Loucy (cell line): ENCODE data around the gene YIF1B.

ENCODE experiments used
- H2AFZ ChIP-seq: fragments of 200-600 bp; sonication (generic); 2 replicates; pipeline ENCODE4 v1.6.0; 2016; ENCODE audit warnings: antibody characterized with exemption, mild to moderate bottlenecking, low read length, moderate library complexity
- H3F3A ChIP-seq: fragments of 200-600 bp; 2 replicates; pipeline ENCODE4 v1.6.0; 2016; ENCODE audit warnings: antibody characterized with exemption, low read depth, mild to moderate bottlenecking
- H3K27me3 ChIP-seq: fragments of 200-600 bp; sonication (generic); 2 replicates; pipeline ENCODE4 v1.6.1; 2014; ENCODE audit warnings: low read length, mild to moderate bottlenecking; ENCODE audit not compliant: insufficient read depth, poor library complexity, severe bottlenecking
- H3K36me3 ChIP-seq: fragments of 200-600 bp; sonication (generic); 2 replicates; pipeline ENCODE4 v1.6.1; 2016; ENCODE audit warnings: low read length; ENCODE audit not compliant: insufficient read depth
- H3K4me1 ChIP-seq: fragments of 200-600 bp; sonication (generic); 2 replicates; pipeline ENCODE4 v1.5.1; 2014; ENCODE audit warnings: low read length, mild to moderate bottlenecking; ENCODE audit not compliant: insufficient read depth, poor library complexity, severe bottlenecking
- H3K4me2 ChIP-seq: fragments of 200-600 bp; sonication (generic); 2 replicates; pipeline ENCODE4 v1.6.0; 2014; ENCODE audit warnings: antibody characterized with exemption, low read length, low read depth, mild to moderate bottlenecking; ENCODE audit not compliant: poor library complexity, severe bottlenecking
- H3K4me3 ChIP-seq: fragments of 200-600 bp; sonication (generic); 2 replicates; pipeline ENCODE4 v1.5.1; 2014; ENCODE audit warnings: low read length, mild to moderate bottlenecking, mixed read lengths; ENCODE audit not compliant: poor library complexity, severe bottlenecking
- H3K79me2 ChIP-seq: fragments of 200-600 bp; sonication (generic); 2 replicates; pipeline ENCODE4 v1.6.1; 2014; ENCODE audit warnings: low read length; ENCODE audit not compliant: insufficient read depth
- H3K9ac ChIP-seq: fragments of 200-600 bp; sonication (generic); 2 replicates; pipeline ENCODE4 v1.6.0; 2014; ENCODE audit warnings: mild to moderate bottlenecking, low read depth, low read length, moderate library complexity; ENCODE audit not compliant: poor library complexity, severe bottlenecking
- H3K9me2 ChIP-seq: fragments of 200-600 bp; sonication (generic); replicated peaks from 2 replicates; pipeline ENCODE4 v1.6.1; 2016; ENCODE audit warnings: low read depth, low read length, mixed read lengths
- H3K9me3 ChIP-seq: fragments of 200-600 bp; sonication (generic); 2 replicates; pipeline ENCODE4 v1.6.1; 2014; ENCODE audit warnings: mild to moderate bottlenecking, antibody characterized with exemption, low read length, low read depth; ENCODE audit not compliant: insufficient read depth
- H4K20me1 ChIP-seq: fragments of 200-600 bp; sonication (generic); 2 replicates; pipeline ENCODE4 v1.6.0; 2014; ENCODE audit warnings: antibody characterized with exemption, low read length, mild to moderate bottlenecking; ENCODE audit not compliant: insufficient read depth, poor library complexity, severe bottlenecking
- EZH2phosphoT487 ChIP-seq: fragments of 200-600 bp; IDR thresholded peaks from 2 replicates; pipeline ENCODE4 v1.6.1; 2018; ENCODE audit warnings: antibody characterized with exemption, mild to moderate bottlenecking, moderate library complexity, borderline replicate concordance
- TF ChIP-seq, protein P1 (sequence below): fragments of 200-600 bp; sonication (generic); conservative IDR thresholded peaks from 2 replicates; pipeline ENCODE4 v1.5.1; 2014; ENCODE audit warnings: mild to moderate bottlenecking, antibody characterized with exemption, low read length

YIF1B gene

DNA sequence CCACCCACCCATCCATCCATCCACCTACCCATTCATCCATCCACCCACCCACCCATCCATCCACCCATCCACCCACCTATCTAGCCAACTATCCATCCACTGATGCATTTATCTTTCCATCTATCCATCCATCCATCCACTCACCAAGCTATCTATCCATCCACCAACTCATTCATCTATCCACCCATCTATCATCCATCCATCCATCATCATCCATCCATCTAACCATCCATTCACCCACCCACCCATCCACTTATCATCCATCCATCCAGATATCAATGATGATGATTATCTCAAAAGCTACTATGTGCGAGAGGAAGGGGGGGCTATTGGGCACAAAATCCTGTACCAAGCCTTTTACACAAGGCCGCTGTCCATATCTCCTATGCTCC, 5.5 kb downstream of the YIF1B start:
- TF ChIP-seq EZH2phosphoT487 = no peak
- TF ChIP-seq, protein P1, sequence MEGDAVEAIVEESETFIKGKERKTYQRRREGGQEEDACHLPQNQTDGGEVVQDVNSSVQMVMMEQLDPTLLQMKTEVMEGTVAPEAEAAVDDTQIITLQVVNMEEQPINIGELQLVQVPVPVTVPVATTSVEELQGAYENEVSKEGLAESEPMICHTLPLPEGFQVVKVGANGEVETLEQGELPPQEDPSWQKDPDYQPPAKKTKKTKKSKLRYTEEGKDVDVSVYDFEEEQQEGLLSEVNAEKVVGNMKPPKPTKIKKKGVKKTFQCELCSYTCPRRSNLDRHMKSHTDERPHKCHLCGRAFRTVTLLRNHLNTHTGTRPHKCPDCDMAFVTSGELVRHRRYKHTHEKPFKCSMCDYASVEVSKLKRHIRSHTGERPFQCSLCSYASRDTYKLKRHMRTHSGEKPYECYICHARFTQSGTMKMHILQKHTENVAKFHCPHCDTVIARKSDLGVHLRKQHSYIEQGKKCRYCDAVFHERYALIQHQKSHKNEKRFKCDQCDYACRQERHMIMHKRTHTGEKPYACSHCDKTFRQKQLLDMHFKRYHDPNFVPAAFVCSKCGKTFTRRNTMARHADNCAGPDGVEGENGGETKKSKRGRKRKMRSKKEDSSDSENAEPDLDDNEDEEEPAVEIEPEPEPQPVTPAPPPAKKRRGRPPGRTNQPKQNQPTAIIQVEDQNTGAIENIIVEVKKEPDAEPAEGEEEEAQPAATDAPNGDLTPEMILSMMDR = no peak
- Histone ChIP-seq H3K4me3 (no peak overlapping the region), H4K20me1 (peaks cover 5% of the 10 kb centered on the region), H3K9me2 (no peaks in the 10 kb centered on the region), H3K4me2 (no peak overlapping the region), H3K9ac (no peak overlapping the region), H3K36me3 (peaks cover 19% of the 10 kb centered on the region; the same call in 1 of the 2 replicates), H3K4me1 (peaks cover 5% of the 10 kb centered on the region), H2AFZ (no peak overlapping the region), H3K9me3 (no peaks in the 10 kb centered on the region), H3F3A (no peaks in the 10 kb centered on the region), H3K79me2 (peaks cover 34% of the 10 kb centered on the region), H3K27me3 (no peaks in the 10 kb centered on the region)

DNA sequence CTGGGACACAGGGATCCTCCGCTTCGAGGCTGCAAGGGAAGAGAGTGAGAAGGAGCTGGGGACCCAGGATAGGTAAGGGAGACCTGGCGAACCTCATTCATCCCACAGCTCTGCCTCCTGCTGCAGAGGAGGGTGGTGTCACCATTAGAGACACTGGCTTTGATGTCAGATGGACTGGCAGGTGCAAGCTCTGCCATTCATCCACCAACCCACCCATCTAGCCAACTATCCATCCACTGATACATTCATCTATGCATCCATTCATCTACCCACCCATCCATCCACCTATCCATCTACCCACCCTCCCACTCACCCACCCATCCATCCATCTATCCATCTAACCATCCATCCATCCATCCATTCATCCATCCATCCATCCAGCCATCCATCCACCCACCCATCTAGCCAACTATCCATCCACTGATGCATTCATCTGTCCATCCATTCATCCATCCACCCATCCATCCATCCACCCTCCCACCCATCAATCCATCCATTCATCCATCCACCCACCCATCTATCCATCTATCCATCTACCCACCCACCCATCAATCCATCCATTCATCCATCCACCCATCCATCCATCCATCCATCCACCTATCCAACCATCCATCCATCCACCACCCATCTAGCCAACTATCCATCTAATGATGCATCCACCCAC, 6.0 kb downstream of the YIF1B start:
- TF ChIP-seq, protein P1 = no peak
- Histone ChIP-seq H3K4me1 (peaks cover 5% of the 10 kb centered on the region), H2AFZ (no peak overlapping the region), H3F3A (no peaks in the 10 kb centered on the region), H4K20me1 (peaks cover 5% of the 10 kb centered on the region), H3K4me3 (no peak overlapping the region), H3K9me2 (no peaks in the 10 kb centered on the region), H3K27me3 (no peaks in the 10 kb centered on the region), H3K79me2 (peaks cover 29% of the 10 kb centered on the region), H3K4me2 (no peak overlapping the region), H3K9me3 (no peaks in the 10 kb centered on the region), H3K9ac (no peak overlapping the region), H3K36me3 (peaks cover 19% of the 10 kb centered on the region; the same call in 1 of the 2 replicates)

DNA sequence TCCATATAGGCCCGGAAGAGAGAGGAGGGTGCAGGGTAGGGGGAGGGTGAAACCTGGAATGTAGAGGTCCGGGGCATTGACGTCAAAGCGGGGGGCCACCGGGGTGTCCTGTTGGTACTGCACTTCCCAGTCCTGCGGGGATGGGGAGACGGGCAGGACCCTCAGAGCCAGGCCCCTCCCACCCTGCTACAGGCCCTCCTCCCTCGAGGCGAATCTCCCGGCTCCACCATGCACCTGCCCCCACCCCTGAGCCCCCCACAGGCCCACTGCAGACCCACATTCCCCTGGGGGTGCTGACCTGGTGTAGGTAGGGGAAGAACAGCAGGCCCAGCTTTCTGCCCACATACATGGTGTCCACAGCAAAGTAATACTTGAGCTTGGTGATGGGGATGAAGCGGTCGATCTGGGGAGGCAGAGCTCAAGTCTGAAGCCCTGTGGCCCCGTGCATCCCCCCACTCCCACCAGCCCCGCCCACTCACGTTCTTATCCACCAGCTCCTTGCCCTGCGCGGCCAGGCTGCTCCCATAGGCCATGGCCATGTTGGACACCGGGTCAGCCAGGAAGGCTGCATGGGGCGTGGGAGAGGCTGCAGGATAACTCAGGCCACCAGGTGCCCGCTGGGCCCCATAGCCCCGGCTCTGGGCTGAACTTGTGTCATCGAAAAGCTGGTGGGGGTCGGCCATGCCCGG, 6.7 kb downstream of the YIF1B start:
- H3K4me3 ChIP-seq = no peak overlapping the region
- TF ChIP-seq, protein P1 = no peak
- TF ChIP-seq EZH2phosphoT487 = no peak
- H3K4me2 ChIP-seq = no peak overlapping the region
- H4K20me1 ChIP-seq = peaks cover 5% of the 10 kb centered on the region
- H3K27me3 ChIP-seq = no peaks in the 10 kb centered on the region
- H3K9me2 ChIP-seq = no peaks in the 10 kb centered on the region
- H3K36me3 ChIP-seq = peaks cover 19% of the 10 kb centered on the region; the same call in 1 of the 2 replicates
- no peak overlapping the region for H3K9ac ChIP-seq
- peaks cover 23% of the 10 kb centered on the region; the same call in 1 of the 2 replicates for H3K79me2 ChIP-seq
- H3K9me3 ChIP-seq = no peaks in the 10 kb centered on the region
- H2AFZ ChIP-seq = no peak overlapping the region
- no peaks in the 10 kb centered on the region for H3F3A ChIP-seq
- H3K4me1 ChIP-seq = peaks cover 5% of the 10 kb centered on the region
